SH-SY5Y (cell line): ENCODE data around the gene HSD11B1L.

Source experiments
- GATA2 ChIP-seq: IDR thresholded peaks from 2 replicates; pipeline ENCODE4 v1.6.1; 2011; ENCODE audit warnings: mild to moderate bottlenecking, low read depth, low read length
- GATA3 ChIP-seq: IDR thresholded peaks from 2 replicates; pipeline ENCODE4 v1.6.1; 2011; ENCODE audit warnings: low read depth, mild to moderate bottlenecking, low read length, moderate library complexity

DNA sequence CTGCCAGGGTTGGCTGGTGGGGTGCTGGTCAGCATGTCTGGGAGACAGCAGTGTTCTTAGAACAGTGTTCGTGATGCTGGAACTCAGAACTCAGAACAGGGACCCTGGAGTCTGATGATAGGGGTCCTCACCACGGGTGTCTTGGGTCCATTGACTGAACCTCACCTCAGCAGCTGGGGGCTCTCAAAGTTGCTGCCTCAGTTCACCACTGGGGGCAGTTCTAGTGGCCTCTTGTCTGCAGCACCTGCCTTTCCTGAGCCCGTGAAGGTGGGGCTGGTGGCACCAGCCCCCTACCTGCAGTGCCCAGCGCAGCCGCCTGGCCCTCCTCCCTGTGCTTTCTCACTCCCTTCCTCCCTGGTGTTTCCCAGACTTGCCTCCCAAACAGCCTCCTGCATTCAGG lies 29.5 kb upstream of the HSD11B1L start:
- TF ChIP-seq GATA2 (no peak), GATA3 (no peak)
